GM19193 (cell line): Measurements from ENCODE around the gene PNMA6E.

Experiments used
- POLR2A ChIP-seq: IDR thresholded peaks from 4 replicates; pipeline ENCODE4 v1.6.1; 2011; ENCODE audit not compliant: insufficient read depth, insufficient read length; ENCODE audit errors: extremely low read depth

The PNMA6E gene

DNA sequence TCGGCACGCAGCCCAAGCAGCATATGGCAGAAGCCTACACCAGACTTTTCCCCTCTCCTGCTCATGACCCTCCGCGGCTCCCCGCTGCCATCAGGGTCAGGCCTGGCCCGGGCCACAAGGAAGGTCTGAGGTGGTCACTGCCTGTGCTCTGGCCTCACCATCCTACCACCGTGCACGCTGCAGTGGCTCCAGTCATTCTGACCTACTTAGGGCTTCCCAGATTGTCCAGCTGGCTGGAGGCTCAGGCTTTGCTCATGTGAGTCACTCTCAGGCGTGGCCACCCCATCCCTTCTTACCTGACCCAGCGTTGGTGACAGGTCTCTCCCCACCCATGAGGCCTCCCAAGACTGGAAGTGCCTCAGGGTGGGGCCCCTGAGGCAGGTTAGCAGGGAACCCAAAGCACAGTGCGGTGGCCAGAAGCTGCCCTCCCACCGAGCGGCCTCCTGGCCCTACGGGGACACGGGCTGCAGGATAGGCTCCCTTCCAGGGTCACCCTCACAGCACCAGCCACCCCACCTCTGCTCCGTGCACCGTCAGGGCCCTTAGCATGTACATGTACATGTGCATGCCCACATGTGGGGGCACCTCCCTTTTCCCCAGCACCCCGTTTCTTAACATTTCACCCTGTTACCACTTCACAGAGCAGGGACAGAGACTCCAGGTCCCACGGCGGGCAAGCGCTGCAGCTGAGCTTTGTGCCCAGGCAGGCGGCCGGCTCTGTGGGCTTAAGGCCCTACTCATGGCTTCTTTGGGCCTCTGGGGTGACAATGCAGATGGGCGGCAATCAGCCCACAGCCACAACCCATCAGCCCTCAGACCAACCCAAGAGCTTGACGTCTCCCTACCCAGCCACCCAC is 42.6 kb upstream of the PNMA6E start:
- TF ChIP-seq POLR2A = no peak

- no peak for TF ChIP-seq POLR2A
Measured at GRCh38 chrX:153442463-153442862, 41.3 kb upstream of the PNMA6E start.

- no peak for TF ChIP-seq POLR2A
Measured at GRCh38 chrX:153441981-153442380, 40.8 kb upstream of the PNMA6E start.

DNA sequence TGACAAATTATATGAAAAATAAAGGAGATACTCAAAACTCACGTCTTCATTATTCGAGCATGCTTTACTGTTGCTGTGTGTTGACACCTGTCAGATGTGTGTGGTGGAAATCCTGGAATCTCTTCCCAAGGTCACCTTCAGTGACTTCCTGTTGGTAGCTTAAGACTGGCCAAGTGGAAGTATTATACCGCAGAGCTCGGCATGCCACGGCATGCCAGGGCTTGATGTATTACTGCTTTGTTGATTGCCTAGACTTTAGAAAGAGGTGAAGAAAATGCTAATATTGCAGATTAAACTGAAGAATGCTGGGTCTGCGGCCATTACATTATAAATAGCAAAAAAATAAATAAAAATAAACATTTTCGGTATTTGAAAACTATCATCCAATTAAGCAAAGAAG is 40.1 kb upstream of the PNMA6E start:
- no peak for TF ChIP-seq POLR2A

DNA sequence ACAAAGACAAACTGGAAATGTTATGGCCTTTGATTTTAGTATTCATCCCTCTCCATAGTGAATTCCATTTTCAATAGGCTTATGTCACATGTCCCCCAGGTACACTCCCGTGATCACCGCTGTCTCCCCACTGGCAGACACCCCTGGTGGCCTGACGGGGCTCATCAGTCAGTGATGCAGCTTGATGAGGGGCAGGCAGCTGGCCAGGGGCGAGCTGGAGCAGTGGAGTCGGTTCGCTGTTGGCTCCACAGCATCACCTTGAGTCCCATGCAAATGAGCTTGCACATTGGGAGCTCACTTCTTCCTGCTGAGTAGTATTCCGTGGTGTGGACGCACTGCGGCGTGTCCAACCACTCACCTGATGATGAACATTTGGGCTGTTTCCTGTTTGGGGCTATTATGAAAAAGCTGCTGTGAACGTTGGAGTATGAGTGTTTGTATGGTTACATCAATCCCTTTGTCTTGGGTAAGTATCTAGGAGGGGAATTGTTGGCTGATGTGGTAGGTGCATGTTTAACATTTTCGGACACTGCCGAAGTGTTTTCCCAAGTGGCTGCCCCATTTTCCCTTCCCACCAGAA is 39.5 kb upstream of the PNMA6E start:
- TF ChIP-seq POLR2A = no peak

DNA sequence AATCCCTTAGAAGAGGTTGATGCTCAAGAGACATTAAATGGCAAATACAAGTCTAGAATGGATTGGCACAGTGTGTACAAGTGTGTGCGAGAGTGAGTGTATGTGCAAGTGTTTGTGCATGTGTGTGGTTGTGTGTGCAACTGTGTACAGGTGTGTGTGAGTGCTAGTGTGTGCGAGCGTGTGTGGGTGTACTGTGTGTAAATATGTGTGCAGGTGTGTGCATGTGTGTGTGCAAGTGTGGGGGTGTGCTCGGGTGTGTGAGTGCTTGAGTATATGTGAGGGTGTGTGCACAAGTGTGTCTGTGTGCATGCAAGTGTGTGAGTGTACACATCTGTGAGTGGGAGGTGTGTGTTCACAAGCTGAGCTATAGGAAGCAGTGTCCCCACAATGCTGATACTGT is 38.8 kb upstream of the PNMA6E start:
- no peak for TF ChIP-seq POLR2A

GRCh38 chrX:153438532-153438931 is 37.4 kb upstream of the PNMA6E start:
- TF ChIP-seq POLR2A = no peak

DNA sequence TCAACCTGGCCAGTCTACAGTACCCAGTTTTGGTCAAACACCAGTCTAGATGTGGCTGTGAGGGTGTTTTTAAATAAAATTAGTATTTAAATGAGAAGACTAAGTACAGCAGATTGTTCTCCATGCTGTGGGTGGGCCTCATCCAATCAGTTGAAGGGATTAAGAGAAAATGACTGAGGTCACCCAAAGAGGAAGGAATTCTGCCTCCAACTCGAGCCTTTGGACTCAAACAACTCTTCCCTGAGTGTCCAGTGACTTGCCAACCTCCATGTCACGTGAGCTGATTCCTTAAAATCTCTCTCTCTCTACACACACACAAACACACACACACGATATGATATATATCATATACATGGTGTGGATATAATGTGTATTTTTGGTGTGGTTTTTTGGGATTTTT is 34.7 kb upstream of the PNMA6E start:
- TF ChIP-seq POLR2A = no peak

DNA sequence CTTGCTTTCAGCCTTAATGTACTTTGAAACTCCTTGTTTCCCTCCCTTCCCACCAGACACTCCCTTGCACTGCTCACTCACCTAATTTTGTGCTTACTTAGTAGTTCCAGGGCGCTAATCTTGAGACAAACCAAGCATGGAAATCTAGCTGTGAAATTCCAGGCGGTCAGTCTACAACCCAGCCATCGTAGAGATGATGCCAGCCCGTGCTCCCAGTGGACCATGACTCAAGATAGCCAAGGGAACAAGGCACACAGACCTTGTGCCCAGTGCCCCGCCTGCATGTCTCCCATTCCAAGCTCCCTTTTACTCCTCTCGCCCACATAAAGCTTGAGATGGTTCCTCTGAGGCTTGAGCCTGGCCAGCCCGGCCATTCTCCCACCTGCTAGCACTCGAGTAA is 33.7 kb upstream of the PNMA6E start:
- TF ChIP-seq POLR2A = no peak

GRCh38 chrX:153433781-153434285 is 32.7 kb upstream of the PNMA6E start:
- no peak for TF ChIP-seq POLR2A

GRCh38 chrX:153433161-153433680 is 32.1 kb upstream of the PNMA6E start:
- no peak for TF ChIP-seq POLR2A

GRCh38 chrX:153430796-153431195 is 29.6 kb upstream of the PNMA6E start:
- TF ChIP-seq POLR2A = no peak

GRCh38 chrX:153426204-153426603 is 25.1 kb upstream of the PNMA6E start:
- TF ChIP-seq POLR2A = no peak

DNA sequence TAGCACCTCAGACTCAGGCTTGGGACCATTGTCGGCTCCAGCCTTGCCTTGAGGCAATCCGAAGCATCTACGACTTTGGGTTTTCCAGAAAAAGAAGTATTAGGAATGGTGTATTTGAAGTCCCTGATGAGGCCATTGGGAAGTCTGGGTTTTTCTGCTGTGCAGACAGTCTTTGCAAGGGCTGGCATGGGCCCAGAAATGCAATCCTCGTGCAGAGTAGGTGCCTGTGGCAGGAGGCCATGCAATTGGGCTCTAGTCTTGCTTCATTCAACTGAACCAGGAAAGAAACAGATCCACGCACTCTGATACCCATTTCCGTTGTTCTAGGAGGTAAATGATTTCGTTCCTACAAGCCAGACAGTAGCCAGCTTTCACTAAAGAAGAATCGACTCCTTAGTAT is 22.5 kb upstream of the PNMA6E start:
- no peak for TF ChIP-seq POLR2A

GRCh38 chrX:153421856-153422255 is 20.7 kb upstream of the PNMA6E start:
- TF ChIP-seq POLR2A = no peak
